ENCODE results near the gene PTTG1IP. TPM values are rescaled to one million over a fixed set of nuclear protein-coding genes. Genes with fewer than 3 reads are reported as not detected.

Gene PTTG1IP
- total RNA-seq, 1 donor from 2014 or later: 240 TPM

DNA sequence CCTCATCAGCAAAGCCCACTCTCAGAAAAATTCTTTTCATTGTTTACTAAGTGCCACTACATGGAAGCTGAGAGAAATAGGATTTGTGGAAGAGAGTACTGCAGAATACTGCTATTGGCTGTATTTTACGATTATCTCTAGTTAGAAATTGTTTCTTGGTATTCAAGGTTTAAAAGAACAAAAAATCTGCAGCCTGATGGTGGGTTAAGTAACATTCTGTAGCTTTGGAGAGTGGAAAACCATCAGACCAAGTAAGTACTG is 27.3 kb downstream of the PTTG1IP start:
- Histone ChIP-seq H3K79me2 (ENCODE audit: insufficient read depth, low read length) (no peaks in the 10 kb centered on the region), H3K36me3 (ENCODE audit: insufficient read depth, low read length) (peaks cover 17% of the 10 kb centered on the region), H3K27me3 (ENCODE audit: insufficient read depth, low read length) (peaks cover 11% of the 10 kb centered on the region), H3K9me3 (ENCODE audit: insufficient read depth, low read depth, low read length) (no peaks in the 10 kb centered on the region), H2AFZ (ENCODE audit: low read depth, low read length) (peak overlapping the region; percentile 26), H3K27ac (ENCODE audit: low read depth, low read length) (no peak overlapping the region), H4K20me1 (ENCODE audit: insufficient read depth, low read length) (peaks cover 23% of the 10 kb centered on the region), H3K4me1 (ENCODE audit: insufficient read depth, low read length) (peaks cover 12% of the 10 kb centered on the region), H3K4me2 (ENCODE audit: low read length) (peak overlapping the region; percentile 84), H3K9ac (ENCODE audit: low read length) (peak overlapping the region; percentile 15), H3K4me3 (ENCODE audit: insufficient read depth, low read depth, low read length) (no peak overlapping the region)
- no peak for DNase-seq (ENCODE audit: low read depth)
- peaks cover 33% of the 10 kb centered on the region for H3K27me3 Mint-ChIP-seq (ENCODE audit: low read depth, unreplicated experiment)
- peaks cover 2% of the 10 kb centered on the region for H3K9me3 Mint-ChIP-seq (ENCODE audit: unreplicated experiment)
- no peak overlapping the region for H3K27ac Mint-ChIP-seq (ENCODE audit: unreplicated experiment)
- H3K4me1 Mint-ChIP-seq (ENCODE audit: low read depth, unreplicated experiment): peaks cover 1% of the 10 kb centered on the region
- TF ChIP-seq CTCF (IDR thresholded peaks at IDR 0.05; ENCODE audit: insufficient read depth, low read depth, low read length): no peak
- TF ChIP-seq EZH2 (IDR thresholded peaks at IDR 0.05; ENCODE audit: insufficient read depth, low read length): no peak
- H3K4me3 Mint-ChIP-seq (ENCODE audit: unreplicated experiment): no peak overlapping the region
- peaks cover 17% of the 10 kb centered on the region for H3K36me3 Mint-ChIP-seq (ENCODE audit: low read depth, unreplicated experiment)
- FAIRE-seq: no peak

- DNase-seq (ENCODE audit: low read depth): peak; percentile 18
- Mint-ChIP-seq H3K27ac (ENCODE audit: unreplicated experiment) (no peak overlapping the region), H3K4me1 (ENCODE audit: low read depth, unreplicated experiment) (peaks cover 1% of the 10 kb centered on the region), H3K36me3 (ENCODE audit: low read depth, unreplicated experiment) (peaks cover 13% of the 10 kb centered on the region), H3K27me3 (ENCODE audit: low read depth, unreplicated experiment) (peaks cover 36% of the 10 kb centered on the region), H3K4me3 (ENCODE audit: unreplicated experiment) (no peak overlapping the region), H3K9me3 (ENCODE audit: unreplicated experiment) (peaks cover 2% of the 10 kb centered on the region)
- Histone ChIP-seq H4K20me1 (ENCODE audit: insufficient read depth, low read length) (peaks cover 19% of the 10 kb centered on the region), H3K79me2 (ENCODE audit: insufficient read depth, low read length) (no peaks in the 10 kb centered on the region), H3K4me1 (ENCODE audit: insufficient read depth, low read length) (peaks cover 12% of the 10 kb centered on the region), H2AFZ (ENCODE audit: low read depth, low read length) (peak overlapping the region; percentile 20), H3K36me3 (ENCODE audit: insufficient read depth, low read length) (peaks cover 12% of the 10 kb centered on the region), H3K9me3 (ENCODE audit: insufficient read depth, low read depth, low read length) (no peaks in the 10 kb centered on the region), H3K27ac (ENCODE audit: low read depth, low read length) (no peak overlapping the region), H3K27me3 (ENCODE audit: insufficient read depth, low read length) (peaks cover 11% of the 10 kb centered on the region), H3K4me3 (ENCODE audit: insufficient read depth, low read depth, low read length) (no peak overlapping the region), H3K4me2 (ENCODE audit: low read length) (peak overlapping the region; percentile 84), H3K9ac (ENCODE audit: low read length) (peak overlapping the region; percentile 15)
- TF ChIP-seq EZH2 (IDR thresholded peaks at IDR 0.05; ENCODE audit: insufficient read depth, low read length) (peak; percentile 7), CTCF (IDR thresholded peaks at IDR 0.05; ENCODE audit: insufficient read depth, low read depth, low read length) (no peak)
- no peak for FAIRE-seq
These were observed 27.9 kb downstream of the PTTG1IP start for GRCh38 chr21:44845418-44846223.

- H3K4me1 Mint-ChIP-seq (ENCODE audit: low read depth, unreplicated experiment): peaks cover 1% of the 10 kb centered on the region
- peaks cover 44% of the 10 kb centered on the region for H3K27me3 Mint-ChIP-seq (ENCODE audit: low read depth, unreplicated experiment)
- Histone ChIP-seq H3K4me2 (ENCODE audit: low read length) (no peak overlapping the region), H3K4me1 (ENCODE audit: insufficient read depth, low read length) (peaks cover 12% of the 10 kb centered on the region), H3K4me3 (ENCODE audit: insufficient read depth, low read depth, low read length) (no peak overlapping the region), H3K27me3 (ENCODE audit: insufficient read depth, low read length) (peaks cover 11% of the 10 kb centered on the region), H4K20me1 (ENCODE audit: insufficient read depth, low read length) (peaks cover 19% of the 10 kb centered on the region), H3K79me2 (ENCODE audit: insufficient read depth, low read length) (no peaks in the 10 kb centered on the region), H3K36me3 (ENCODE audit: insufficient read depth, low read length) (peaks cover 2% of the 10 kb centered on the region), H3K9ac (ENCODE audit: low read length) (no peak overlapping the region), H3K9me3 (ENCODE audit: insufficient read depth, low read depth, low read length) (no peaks in the 10 kb centered on the region), H3K27ac (ENCODE audit: low read depth, low read length) (no peak overlapping the region), H2AFZ (ENCODE audit: low read depth, low read length) (no peak overlapping the region)
- FAIRE-seq (no peak), DNase-seq (ENCODE audit: low read depth) (no peak)
- no peak overlapping the region for H3K27ac Mint-ChIP-seq (ENCODE audit: unreplicated experiment)
- no peak for TF ChIP-seq CTCF (IDR thresholded peaks at IDR 0.05; ENCODE audit: insufficient read depth, low read depth, low read length)
- no peak for TF ChIP-seq EZH2 (IDR thresholded peaks at IDR 0.05; ENCODE audit: insufficient read depth, low read length)
- H3K36me3 Mint-ChIP-seq (ENCODE audit: low read depth, unreplicated experiment): peaks cover 8% of the 10 kb centered on the region
- no peak overlapping the region for H3K4me3 Mint-ChIP-seq (ENCODE audit: unreplicated experiment)
- H3K9me3 Mint-ChIP-seq (ENCODE audit: unreplicated experiment): peaks cover 2% of the 10 kb centered on the region
These were observed 29.2 kb downstream of the PTTG1IP start for GRCh38 chr21:44844256-44844655.

Measured in astrocyte (in vitro differentiated cells and primary cell).